Transverse colon (tissue), 4 donors: ENCODE measurements around the gene MARCO.

Experiments
- EP300 ChIP-seq: sonication (generic); formaldehyde crosslinking; IDR thresholded peaks from one replicate; pipeline ENCODE4 v1.6.1; 2017; ENCODE audit warnings: antibody characterized with exemption, low read depth
- POLR2A ChIP-seq: fragments of 450-650 bp; IDR thresholded peaks from one replicate; pipeline ENCODE4 v1.6.1; 2016; ENCODE audit warnings: antibody characterized with exemption, mild to moderate bottlenecking, moderate library complexity
- POLR2AphosphoS5 ChIP-seq, 3 donors: sonication (generic); formaldehyde crosslinking; IDR thresholded peaks; one replicate each; pipeline ENCODE4 v1.6.1; 2016; ENCODE audit warnings: antibody characterized with exemption in 3 of 3
- TF ChIP-seq, protein P1 (sequence below), 5 experiments: fragments of 200-600 bp in 3 of 5; fragments of 450-650 bp in 2 of 5; sonication (generic) in 3 of 5; IDR thresholded peaks; 1 replicate in 2 of 5; 2 replicates in 3 of 5; pipeline ENCODE4 v1.5.1; 2016 to 2017; ENCODE audit warnings: antibody characterized with exemption in 5 of 5, inconsistent platforms in 3 of 5, mild to moderate bottlenecking in 2 of 5, moderate library complexity in 1 of 5

DNA sequence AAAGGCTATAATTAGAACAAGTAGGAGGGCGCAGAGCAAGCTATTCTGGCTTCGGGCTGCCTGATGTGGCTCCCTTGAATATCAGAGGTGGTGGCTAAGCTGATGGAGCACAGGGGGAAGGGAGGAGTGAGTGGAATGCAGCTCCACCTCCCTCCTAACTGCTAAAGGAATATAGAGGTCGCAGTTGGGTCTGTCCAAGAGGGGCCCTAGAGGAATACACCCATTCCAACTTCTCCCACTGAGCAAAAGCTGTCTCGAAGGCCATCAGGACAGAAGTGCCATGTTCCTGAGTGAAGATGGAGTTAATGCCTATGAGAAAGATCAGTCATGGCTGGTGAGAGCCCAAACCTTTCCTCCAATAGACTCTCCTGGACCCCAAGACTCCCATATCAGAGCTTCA is 32.8 kb upstream of the MARCO start:
- TF ChIP-seq, protein P1, sequence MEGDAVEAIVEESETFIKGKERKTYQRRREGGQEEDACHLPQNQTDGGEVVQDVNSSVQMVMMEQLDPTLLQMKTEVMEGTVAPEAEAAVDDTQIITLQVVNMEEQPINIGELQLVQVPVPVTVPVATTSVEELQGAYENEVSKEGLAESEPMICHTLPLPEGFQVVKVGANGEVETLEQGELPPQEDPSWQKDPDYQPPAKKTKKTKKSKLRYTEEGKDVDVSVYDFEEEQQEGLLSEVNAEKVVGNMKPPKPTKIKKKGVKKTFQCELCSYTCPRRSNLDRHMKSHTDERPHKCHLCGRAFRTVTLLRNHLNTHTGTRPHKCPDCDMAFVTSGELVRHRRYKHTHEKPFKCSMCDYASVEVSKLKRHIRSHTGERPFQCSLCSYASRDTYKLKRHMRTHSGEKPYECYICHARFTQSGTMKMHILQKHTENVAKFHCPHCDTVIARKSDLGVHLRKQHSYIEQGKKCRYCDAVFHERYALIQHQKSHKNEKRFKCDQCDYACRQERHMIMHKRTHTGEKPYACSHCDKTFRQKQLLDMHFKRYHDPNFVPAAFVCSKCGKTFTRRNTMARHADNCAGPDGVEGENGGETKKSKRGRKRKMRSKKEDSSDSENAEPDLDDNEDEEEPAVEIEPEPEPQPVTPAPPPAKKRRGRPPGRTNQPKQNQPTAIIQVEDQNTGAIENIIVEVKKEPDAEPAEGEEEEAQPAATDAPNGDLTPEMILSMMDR (IDR thresholded peaks at IDR 0.05), result no peak
- TF ChIP-seq POLR2A (no peak), POLR2AphosphoS5 (IDR thresholded peaks at IDR 0.05) (no peak), EP300 (no peak)
